GM18499 (cell line): Measurements from ENCODE around the gene STX18.

Experiments
- ATAC-seq: cut with Tn5 transposase; IDR thresholded peaks from one replicate; pipeline ENCODE4 v1.9.1; 2021; ENCODE audit warnings: moderate number of reproducible peaks; ENCODE audit not compliant: insufficient read depth, unreplicated experiment

STX18 gene

GRCh38 chr4:4456351-4456750, 85.5 kb downstream of the STX18 start:
- ATAC-seq = no peak

- no peak for ATAC-seq
These were observed 86.5 kb downstream of the STX18 start for GRCh38 chr4:4455210-4455865.

- ATAC-seq = no peak
These were observed 95.4 kb downstream of the STX18 start for GRCh38 chr4:4446434-4446833.

- ATAC-seq = no peak
These were observed 98.0 kb downstream of the STX18 start for GRCh38 chr4:4443821-4444220.

GRCh38 chr4:4440333-4441061, 101.4 kb downstream of the STX18 start:
- ATAC-seq = no peak

GRCh38 chr4:4439782-4440181, 102.1 kb downstream of the STX18 start:
- ATAC-seq = no peak

- ATAC-seq = no peak
These were observed 103.0 kb downstream of the STX18 start for GRCh38 chr4:4438891-4439290.

- ATAC-seq = no peak
These were observed 103.9 kb downstream of the STX18 start for GRCh38 chr4:4437798-4438470.

GRCh38 chr4:4436244-4436823, 105.5 kb downstream of the STX18 start:
- no peak for ATAC-seq

- no peak for ATAC-seq
These were observed 107.9 kb downstream of the STX18 start for GRCh38 chr4:4433941-4434340.

- no peak for ATAC-seq
These were observed 109.3 kb downstream of the STX18 start for GRCh38 chr4:4432341-4433125.

- ATAC-seq = peak; percentile 63
These were observed 111.2 kb downstream of the STX18 start for GRCh38 chr4:4430492-4431195.

GRCh38 chr4:4428966-4429875, 112.6 kb downstream of the STX18 start:
- ATAC-seq = no peak

- ATAC-seq = no peak
These were observed 114.0 kb downstream of the STX18 start for GRCh38 chr4:4427886-4428285.

GRCh38 chr4:4427121-4427870, 114.6 kb downstream of the STX18 start:
- ATAC-seq = no peak

- no peak for ATAC-seq
These were observed 115.2 kb downstream of the STX18 start for GRCh38 chr4:4426511-4427120.

GRCh38 chr4:4425696-4426095, 116.2 kb downstream of the STX18 start:
- no peak for ATAC-seq
